Upper lobe of left lung (tissue), 4 donors: ENCODE data around the gene UBR4.

ENCODE experiments used
- CTCF ChIP-seq, 6 experiments: fragments of 450-650 bp in 4 of 6; fragments of 200-600 bp in 2 of 6; sonication (generic) in 2 of 6; IDR thresholded peaks; one replicate each; pipeline ENCODE4 v1.5.1; 2016 to 2019; ENCODE audit warnings: antibody characterized with exemption in 6 of 6
- EP300 ChIP-seq, 4 donors: sonication (generic); formaldehyde crosslinking; IDR thresholded peaks; one replicate each; pipeline ENCODE4 v1.5.1; 2017; ENCODE audit warnings: antibody characterized with exemption in 4 of 4, control low read depth in 2 of 4
- POLR2A ChIP-seq, 4 donors: fragments of 450-650 bp; IDR thresholded peaks; one replicate each; pipeline ENCODE4 v1.5.1; 2016 to 2017; ENCODE audit warnings: antibody characterized with exemption in 4 of 4, mild to moderate bottlenecking in 2 of 4
- POLR2AphosphoS5 ChIP-seq, 2 donors: sonication (generic); formaldehyde crosslinking; IDR thresholded peaks; one replicate each; pipeline ENCODE4 v1.5.1; 2017; ENCODE audit warnings: antibody characterized with exemption in 2 of 2

GRCh38 chr1:19042675-19043578, 167.1 kb downstream of the UBR4 start:
- TF ChIP-seq POLR2AphosphoS5 (IDR thresholded peaks at IDR 0.05) (no peak), CTCF (IDR thresholded peaks at IDR 0.05) (no peak), POLR2A (IDR thresholded peaks at IDR 0.05) (no peak), EP300 (IDR thresholded peaks at IDR 0.05) (no peak)
